ENCODE measurements around the gene ALOX15B. TPM values are rescaled to one million over a fixed set of nuclear protein-coding genes. Genes with fewer than 3 reads are reported as not detected.

ALOX15B gene
- total and polyA plus RNA-seq, 9 of the 15 experiments (the other 6 are each of a cell fraction or from before 2014, with no cell fraction given), result 0.04 TPM; not detected in 8

GRCh38 chr17:8064561-8065019 is 25.7 kb downstream of the ALOX15B start (continued):
- TF ChIP-seq ZNF318 (IDR thresholded peaks at IDR 0.05; ENCODE audit: borderline replicate concordance in 1 of 2, low read depth in 1 of 2) (no peak), NELFE (IDR thresholded peaks at IDR 0.05; ENCODE audit: insufficient read depth, insufficient read length) (no peak), SLC30A9 (CRISPR knock-in tag; IDR thresholded peaks at IDR 0.05) (no peak)
